Lower lobe of right lung (tissue), 2 donors: ENCODE data around the gene ACTR5. TPM values are rescaled to one million over a fixed set of nuclear protein-coding genes. Genes with fewer than 3 reads are reported as not detected.

Source experiments
- ATAC-seq, 2 donors: fragments of 200-7000 bp; cut with Tn5 transposase; one replicate each; pipeline ENCODE4 v1.9.1; 2020 to 2022; ENCODE audit warnings: mild to moderate bottlenecking in 2 of 2, moderate library complexity in 2 of 2
- DNase-seq: peaks from one replicate; pipeline ENCODE4 v3.0.0-alpha.2; 2020
- H3K27ac ChIP-seq: fragments of 200-600 bp; one replicate; pipeline ENCODE4 v1.8.0; 2022
- H3K27me3 ChIP-seq: fragments of 200-600 bp; one replicate; pipeline ENCODE4 v1.8.0; 2022; ENCODE audit warnings: low read depth
- H3K36me3 ChIP-seq: fragments of 200-600 bp; one replicate; pipeline ENCODE4 v1.8.0; 2022; ENCODE audit warnings: mild to moderate bottlenecking
- H3K4me1 ChIP-seq: fragments of 200-600 bp; one replicate; pipeline ENCODE4 v1.8.0; 2022
- H3K4me3 ChIP-seq: fragments of 200-600 bp; one replicate; pipeline ENCODE4 v1.8.0; 2022; ENCODE audit warnings: mild to moderate bottlenecking
- H3K9me3 ChIP-seq: fragments of 200-600 bp; one replicate; pipeline ENCODE4 v1.8.0; 2022
- CTCF ChIP-seq: fragments of 200-600 bp; IDR thresholded peaks from one replicate; pipeline ENCODE4 v1.8.0; 2022; ENCODE audit warnings: antibody characterized with exemption, mild to moderate bottlenecking
- intact Hi-C: fragments of 100-400 bp; cut with DNase I; formaldehyde crosslinking; loops from one replicate; pipeline ENCODE4 v1.11.0; 2022
- total RNA-seq: library from RNA; stranded (reverse); fragmentation: NEBNext Ultra II Directional; extraction: Animal tissue kit (Norgen Biotek cat#: 25700); gene quantifications from one replicate; pipeline ENCODE4 v1.2.1, GENCODE V29; 2021
- donor health status: DM: no; HTN: yes; CAD: no; lungs with severe emphysema.

ACTR5 gene
- total RNA-seq, 1 donor from 2014 or later, result 6.0 TPM

GRCh38 chr20:38774167-38774566, 25.9 kb downstream of the ACTR5 start:
- Histone ChIP-seq H3K27ac (no peak overlapping the region), H3K4me3 (no peak overlapping the region), H3K36me3 (peaks cover 66% of the 10 kb centered on the region), H3K27me3 (no peaks in the 10 kb centered on the region), H3K4me1 (no peaks in the 10 kb centered on the region), H3K9me3 (no peaks in the 10 kb centered on the region)
- no peak for TF ChIP-seq CTCF
- ATAC-seq (no peak), DNase-seq (no peak)
- intact Hi-C loops, result no loop called here

GRCh38 chr20:38776363-38776762, 28.1 kb downstream of the ACTR5 start:
- Histone ChIP-seq H3K4me3 (no peak overlapping the region), H3K27ac (no peak overlapping the region), H3K4me1 (no peaks in the 10 kb centered on the region), H3K9me3 (no peaks in the 10 kb centered on the region), H3K27me3 (no peaks in the 10 kb centered on the region), H3K36me3 (peaks cover 45% of the 10 kb centered on the region)
- intact Hi-C loops, result no loop called here
- ATAC-seq, result no peak
- TF ChIP-seq CTCF, result no peak
- DNase-seq, result no peak

- H3K4me1 ChIP-seq, result no peaks in the 10 kb centered on the region
- H3K27ac ChIP-seq, result no peak overlapping the region
- TF ChIP-seq CTCF, result no peak
- no peak overlapping the region for H3K4me3 ChIP-seq
- DNase-seq (no peak), ATAC-seq (no peak)
- peaks cover 15% of the 10 kb centered on the region for H3K36me3 ChIP-seq
- no peaks in the 10 kb centered on the region for H3K9me3 ChIP-seq
- intact Hi-C loops, result no loop called here
- H3K27me3 ChIP-seq, result no peaks in the 10 kb centered on the region
Measured at GRCh38 chr20:38779247-38780097, 31.2 kb downstream of the ACTR5 start.

- Histone ChIP-seq H3K4me3 (no peak overlapping the region), H3K4me1 (no peaks in the 10 kb centered on the region), H3K27ac (no peak overlapping the region), H3K36me3 (no peaks in the 10 kb centered on the region), H3K9me3 (no peaks in the 10 kb centered on the region), H3K27me3 (no peaks in the 10 kb centered on the region)
- DNase-seq, result no peak
- no peak for TF ChIP-seq CTCF
- intact Hi-C loops, result no loop called here
- ATAC-seq, result no peak
Measured at GRCh38 chr20:38782275-38782674, 34.0 kb downstream of the ACTR5 start.

- H3K4me3 ChIP-seq, result no peak overlapping the region
- ATAC-seq (no peak), DNase-seq (no peak)
- no peak for TF ChIP-seq CTCF
- no peak overlapping the region for H3K27ac ChIP-seq
- intact Hi-C loops, result no loop called here
- H3K4me1 ChIP-seq, result no peaks in the 10 kb centered on the region
- H3K27me3 ChIP-seq, result no peaks in the 10 kb centered on the region
- H3K36me3 ChIP-seq, result no peaks in the 10 kb centered on the region
- H3K9me3 ChIP-seq, result no peaks in the 10 kb centered on the region
Measured at GRCh38 chr20:38787870-38788269, 39.6 kb downstream of the ACTR5 start.
